ENCODE data around the gene HEPACAM2.

The HEPACAM2 gene

DNA sequence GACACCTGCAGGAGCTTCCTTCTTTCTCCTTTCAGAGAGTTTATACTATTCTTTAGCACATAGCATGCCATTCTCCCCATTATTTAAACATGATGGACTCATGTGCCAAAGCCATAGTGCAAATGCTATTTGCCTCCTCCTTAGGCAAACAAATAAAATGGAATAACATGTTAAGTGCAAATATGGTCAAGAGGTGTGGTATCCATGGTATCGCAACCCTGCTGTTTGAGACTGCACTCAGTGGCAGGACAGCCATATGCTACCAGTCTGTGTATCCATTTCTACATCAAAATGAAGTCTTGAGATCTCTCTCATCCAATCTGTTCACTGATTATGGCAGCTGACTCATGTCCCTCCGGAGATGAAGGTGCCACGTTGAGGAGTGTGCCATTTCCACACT lies 22.8 kb downstream of the HEPACAM2 start:
- 84 to 86% methylated on average over 3 of the region's 3 CpGs for whole genome bisulfite sequencing, 2 experiments
- Histone ChIP-seq H3K36me3 (ENCODE audit: control insufficient read depth, insufficient read depth, low read length) (no peaks in the 10 kb centered on the region), H3K27me3 (ENCODE audit: control insufficient read depth, insufficient read depth, low read length, poor library complexity, severe bottlenecking) (peaks cover 19% of the 10 kb centered on the region), H3K4me1 (ENCODE audit: control insufficient read depth, insufficient read depth, low read length) (no peaks in the 10 kb centered on the region), H3K9me3 (ENCODE audit: control insufficient read depth, low read length) (no peaks in the 10 kb centered on the region), H3K4me3 (ENCODE audit: insufficient read depth, low read depth, low read length) (no peak overlapping the region), H3K27ac (ENCODE audit: insufficient read depth, low read depth, low read length, poor library complexity, severe bottlenecking) (no peak overlapping the region)

DNA sequence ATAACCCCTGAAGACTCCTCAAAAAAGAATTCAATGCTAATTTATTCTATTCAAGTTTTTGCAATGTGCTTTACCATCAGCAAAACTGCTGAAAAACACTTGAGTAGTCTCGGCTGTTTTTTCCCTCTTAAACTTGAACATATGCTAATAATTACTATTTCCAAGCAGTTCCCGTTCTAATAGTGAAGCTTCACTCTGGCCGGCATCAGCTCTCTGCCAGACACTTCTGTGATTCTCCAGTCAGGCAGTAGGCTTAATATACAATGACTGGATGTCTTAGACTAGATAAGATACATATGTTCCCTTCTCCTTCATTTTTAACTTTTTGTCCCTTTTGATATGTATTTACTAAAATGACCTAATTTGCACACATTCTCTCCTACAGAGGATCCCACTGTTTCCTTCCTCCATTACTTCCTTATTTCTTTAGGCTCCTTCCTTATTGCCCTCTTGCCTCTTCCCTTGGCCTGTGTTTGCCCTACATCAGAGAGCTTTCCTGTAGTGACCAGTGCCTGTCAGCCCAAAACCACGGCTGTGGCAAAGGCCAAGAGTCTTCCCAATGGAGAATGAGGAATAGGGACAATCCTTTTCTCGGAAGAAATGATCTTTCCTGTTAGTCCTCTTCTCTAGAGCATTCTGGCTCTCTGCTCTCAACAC lies 23.5 kb downstream of the HEPACAM2 start:
- H3K9me3 ChIP-seq (ENCODE audit: control insufficient read depth, low read length), result no peaks in the 10 kb centered on the region
- no peak overlapping the region for H3K4me3 ChIP-seq (ENCODE audit: insufficient read depth, low read depth, low read length)
- H3K36me3 ChIP-seq (ENCODE audit: control insufficient read depth, insufficient read depth, low read length), result no peaks in the 10 kb centered on the region
- no peaks in the 10 kb centered on the region for H3K4me1 ChIP-seq (ENCODE audit: control insufficient read depth, insufficient read depth, low read length)
- peaks cover 19% of the 10 kb centered on the region for H3K27me3 ChIP-seq (ENCODE audit: control insufficient read depth, insufficient read depth, low read length, poor library complexity, severe bottlenecking)
- WGBS, 2 experiments, result 88 to 90% methylated on average over 5 of the region's 5 CpGs
- no peak overlapping the region for H3K27ac ChIP-seq (ENCODE audit: insufficient read depth, low read depth, low read length, poor library complexity, severe bottlenecking)

DNA sequence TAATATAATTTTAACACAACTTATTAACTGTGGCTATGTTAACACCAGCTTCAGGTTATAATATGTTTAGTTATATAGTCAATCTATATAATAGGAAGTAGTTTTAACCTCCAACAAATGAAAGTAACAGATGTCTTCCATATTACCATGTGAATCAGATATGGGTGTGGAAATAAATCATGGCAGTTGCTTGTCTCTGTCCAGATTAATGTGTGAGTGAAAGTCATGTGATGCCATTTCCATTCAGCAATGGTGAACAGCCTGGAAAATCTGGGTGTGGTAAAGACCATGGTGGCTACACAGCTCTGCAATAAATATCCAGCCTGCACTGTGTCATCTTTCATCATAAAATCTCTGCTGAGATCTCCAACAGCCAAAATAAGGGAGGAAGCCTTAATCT lies 27.8 kb downstream of the HEPACAM2 start:
- Histone ChIP-seq H3K4me3 (ENCODE audit: insufficient read depth, low read depth, low read length) (no peak overlapping the region), H3K4me1 (ENCODE audit: control insufficient read depth, insufficient read depth, low read length) (no peaks in the 10 kb centered on the region), H3K9me3 (ENCODE audit: control insufficient read depth, low read length) (no peaks in the 10 kb centered on the region), H3K27ac (ENCODE audit: insufficient read depth, low read depth, low read length, poor library complexity, severe bottlenecking) (no peak overlapping the region), H3K27me3 (ENCODE audit: control insufficient read depth, insufficient read depth, low read length, poor library complexity, severe bottlenecking) (peaks cover 8% of the 10 kb centered on the region), H3K36me3 (ENCODE audit: control insufficient read depth, insufficient read depth, low read length) (no peaks in the 10 kb centered on the region)

DNA sequence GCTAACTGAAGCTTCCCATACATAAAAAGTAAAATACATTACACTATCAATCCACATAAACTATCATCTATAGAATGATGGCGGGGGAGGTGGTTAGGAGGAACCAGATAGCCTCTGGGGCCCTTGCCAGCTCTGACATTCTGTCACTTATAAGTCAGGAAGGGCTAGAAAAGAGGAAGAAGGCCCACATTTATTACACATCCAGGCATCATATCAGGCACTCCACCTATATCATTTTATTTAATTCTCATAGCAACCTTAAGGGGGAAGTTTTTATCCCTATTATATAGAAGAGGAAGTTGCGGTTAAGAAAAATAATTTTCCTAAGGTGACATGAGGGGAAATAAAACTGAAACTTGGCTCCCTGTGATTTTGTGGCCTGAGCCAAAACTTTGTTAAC lies 29.9 kb downstream of the HEPACAM2 start:
- Histone ChIP-seq H3K4me3 (ENCODE audit: insufficient read depth, low read depth, low read length) (no peak overlapping the region), H3K36me3 (ENCODE audit: control insufficient read depth, insufficient read depth, low read length) (no peaks in the 10 kb centered on the region), H3K27me3 (ENCODE audit: control insufficient read depth, insufficient read depth, low read length, poor library complexity, severe bottlenecking) (peaks cover 13% of the 10 kb centered on the region), H3K27ac (ENCODE audit: insufficient read depth, low read depth, low read length, poor library complexity, severe bottlenecking) (no peak overlapping the region), H3K9me3 (ENCODE audit: control insufficient read depth, low read length) (no peaks in the 10 kb centered on the region), H3K4me1 (ENCODE audit: control insufficient read depth, insufficient read depth, low read length) (no peaks in the 10 kb centered on the region)
- 76% methylated on average over 2 of the region's 2 CpGs; no CpG with 5 or more reads in 1 of the 2 experiments for WGBS, 2 experiments

DNA sequence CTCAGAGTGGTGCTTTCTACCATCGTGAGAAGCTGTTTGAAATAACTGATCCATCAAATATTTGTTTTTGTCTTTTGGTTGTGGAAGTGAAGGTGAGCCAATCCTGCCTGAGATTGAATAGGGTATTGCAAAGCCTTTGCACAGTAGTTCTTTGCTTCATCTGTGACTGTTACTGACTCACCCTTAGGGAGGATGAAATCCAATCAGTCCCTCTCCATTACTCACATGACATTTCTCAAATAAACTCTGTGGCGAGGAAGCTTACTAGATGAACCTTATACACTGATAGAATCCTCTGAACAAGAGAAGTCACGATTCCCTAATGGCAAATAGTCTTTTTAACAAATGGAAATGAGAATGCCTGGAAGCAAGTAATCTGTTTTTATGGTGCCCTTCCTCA lies 31.9 kb downstream of the HEPACAM2 start:
- 77 to 78% methylated on average over 3 of the region's 3 CpGs for WGBS, 2 experiments
- Histone ChIP-seq H3K4me3 (ENCODE audit: insufficient read depth, low read depth, low read length) (no peak overlapping the region), H3K9me3 (ENCODE audit: control insufficient read depth, low read length) (no peaks in the 10 kb centered on the region), H3K36me3 (ENCODE audit: control insufficient read depth, insufficient read depth, low read length) (no peaks in the 10 kb centered on the region), H3K4me1 (ENCODE audit: control insufficient read depth, insufficient read depth, low read length) (no peaks in the 10 kb centered on the region), H3K27me3 (ENCODE audit: control insufficient read depth, insufficient read depth, low read length, poor library complexity, severe bottlenecking) (peaks cover 16% of the 10 kb centered on the region), H3K27ac (ENCODE audit: insufficient read depth, low read depth, low read length, poor library complexity, severe bottlenecking) (no peak overlapping the region)

DNA sequence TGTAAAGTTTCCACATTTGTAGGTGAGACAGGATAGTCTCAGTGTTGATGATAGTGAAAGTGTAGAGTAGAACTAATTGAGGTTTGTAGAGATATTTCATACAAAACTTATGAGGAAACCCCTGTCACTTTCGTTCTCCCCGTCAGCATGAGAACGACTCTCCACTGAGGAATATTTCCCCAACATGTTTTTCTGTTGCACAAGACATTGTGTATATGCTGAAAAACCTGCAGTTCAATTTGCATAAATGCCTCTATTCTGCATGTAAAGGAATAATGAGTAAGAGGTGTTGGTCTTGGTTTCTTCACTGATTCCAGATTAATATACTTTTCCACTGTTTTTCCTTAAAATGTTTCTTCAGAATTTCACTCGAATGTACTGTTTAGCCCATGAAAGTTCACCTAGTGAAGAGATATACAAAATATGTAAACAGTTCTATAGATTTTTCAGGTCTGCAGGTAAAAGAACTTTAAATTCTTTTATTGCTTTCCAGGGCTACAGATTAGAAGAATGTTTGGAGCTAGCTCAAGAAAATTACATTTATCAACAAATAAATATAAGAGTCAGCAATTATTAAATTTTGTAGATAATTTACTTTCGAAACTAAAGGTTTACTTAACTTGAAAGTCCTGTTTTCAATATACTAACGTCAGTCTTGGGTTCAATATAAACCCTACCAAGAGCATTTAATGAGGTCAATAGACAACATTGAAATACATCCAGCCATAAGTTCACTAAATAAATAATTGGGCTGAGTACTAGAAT lies 37.2 kb downstream of the HEPACAM2 start:
- WGBS, 2 experiments, result 80 to 91% methylated on average over 4 to 6 of the region's 6 CpGs
- Histone ChIP-seq H3K27ac (ENCODE audit: insufficient read depth, low read depth, low read length, poor library complexity, severe bottlenecking) (no peak overlapping the region), H3K4me1 (ENCODE audit: control insufficient read depth, insufficient read depth, low read length) (no peaks in the 10 kb centered on the region), H3K36me3 (ENCODE audit: control insufficient read depth, insufficient read depth, low read length) (no peaks in the 10 kb centered on the region), H3K9me3 (ENCODE audit: control insufficient read depth, low read length) (no peaks in the 10 kb centered on the region), H3K4me3 (ENCODE audit: insufficient read depth, low read depth, low read length) (no peak overlapping the region), H3K27me3 (ENCODE audit: control insufficient read depth, insufficient read depth, low read length, poor library complexity, severe bottlenecking) (peaks cover 14% of the 10 kb centered on the region)

DNA sequence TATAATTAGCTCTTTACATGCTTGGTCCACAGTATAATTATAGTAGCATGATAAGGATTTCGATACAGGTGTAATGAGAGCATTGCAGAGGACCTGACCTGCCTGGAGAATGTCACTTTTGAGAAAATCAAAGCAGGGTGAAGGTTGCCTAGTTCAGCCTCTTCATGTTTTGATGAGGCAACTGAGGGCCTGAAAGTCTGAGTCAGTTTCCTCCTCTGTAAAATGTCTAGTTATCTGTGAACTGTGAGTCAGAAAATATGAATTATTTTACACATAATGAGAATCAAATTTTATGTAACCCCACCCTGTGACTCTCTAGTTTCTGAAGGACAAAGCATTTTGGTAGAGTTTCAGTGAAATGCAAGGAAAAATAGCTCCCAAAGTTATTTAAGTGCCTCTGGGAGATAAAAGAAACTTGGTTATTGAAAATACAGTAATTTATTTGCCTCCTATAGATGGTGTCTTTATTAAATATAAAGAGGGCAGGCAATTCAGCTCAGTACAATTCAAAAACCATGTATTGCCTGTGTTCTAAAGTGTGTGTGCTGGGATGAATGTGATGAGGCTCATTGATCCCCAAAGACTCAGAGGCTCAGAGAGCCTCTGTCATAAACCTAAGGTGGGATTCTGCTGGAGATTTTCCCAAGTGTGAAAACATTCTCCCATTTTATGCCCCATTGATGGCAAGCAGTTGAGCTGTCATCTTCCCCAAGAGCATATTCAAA lies 40.8 kb downstream of the HEPACAM2 start:
- H3K36me3 ChIP-seq (ENCODE audit: control insufficient read depth, insufficient read depth, low read length), result no peaks in the 10 kb centered on the region
- no peaks in the 10 kb centered on the region for H3K9me3 ChIP-seq (ENCODE audit: control insufficient read depth, low read length)
- no peak overlapping the region for H3K4me3 ChIP-seq (ENCODE audit: insufficient read depth, low read depth, low read length)
- no peaks in the 10 kb centered on the region for H3K4me1 ChIP-seq (ENCODE audit: control insufficient read depth, insufficient read depth, low read length)
- H3K27ac ChIP-seq (ENCODE audit: insufficient read depth, low read depth, low read length, poor library complexity, severe bottlenecking), result no peak overlapping the region
- 39 to 58% methylated on average over 1 of the region's 1 CpG for WGBS, 2 experiments
- H3K27me3 ChIP-seq (ENCODE audit: control insufficient read depth, insufficient read depth, low read length, poor library complexity, severe bottlenecking), result peaks cover 7% of the 10 kb centered on the region

DNA sequence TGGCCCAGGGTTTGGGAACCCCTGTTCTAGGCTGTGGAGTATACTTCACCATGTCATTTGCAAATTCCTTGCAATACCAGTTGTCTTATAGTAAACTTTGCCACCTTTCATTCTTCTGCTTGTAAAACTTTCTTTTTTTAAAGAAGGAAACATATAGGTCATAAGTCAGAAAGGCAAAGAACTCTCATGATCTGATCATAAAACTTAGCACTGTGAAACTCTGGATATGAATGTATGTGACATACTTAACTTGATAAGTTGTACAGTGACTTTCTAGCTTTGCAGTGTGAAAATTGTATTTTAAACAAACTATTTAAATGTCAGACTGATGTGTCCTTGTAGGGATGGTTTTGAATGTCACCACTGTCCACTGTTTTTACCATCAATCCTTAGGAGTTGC lies 47.1 kb downstream of the HEPACAM2 start:
- Histone ChIP-seq H3K4me1 (ENCODE audit: control insufficient read depth, insufficient read depth, low read length) (no peaks in the 10 kb centered on the region), H3K27me3 (ENCODE audit: control insufficient read depth, insufficient read depth, low read length, poor library complexity, severe bottlenecking) (no peaks in the 10 kb centered on the region)

DNA sequence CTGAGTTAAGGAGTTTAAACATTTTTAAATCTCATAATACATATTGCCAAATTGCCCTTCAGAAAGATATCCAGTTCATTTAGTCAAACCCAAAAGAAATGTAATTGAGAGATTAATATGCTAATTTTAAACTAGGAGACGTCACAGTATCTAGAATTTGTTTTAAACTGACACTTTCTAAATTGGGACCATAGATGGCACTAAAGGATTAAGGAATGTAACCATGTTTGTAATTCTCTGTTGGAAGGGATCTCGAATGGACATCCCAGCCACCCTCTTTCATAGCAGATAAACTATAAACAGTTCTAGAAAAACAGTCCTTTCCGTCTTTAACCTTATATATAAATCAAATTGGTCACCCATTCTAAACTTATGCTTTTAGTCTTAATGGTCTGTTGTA lies 48.1 kb downstream of the HEPACAM2 start:
- H3K4me3 ChIP-seq (ENCODE audit: insufficient read depth, low read depth, low read length), result no peak overlapping the region
- 52 to 74% methylated on average over 3 of the region's 3 CpGs for WGBS, 2 experiments
- no peak overlapping the region for H3K27ac ChIP-seq (ENCODE audit: insufficient read depth, low read depth, low read length, poor library complexity, severe bottlenecking)
- H3K27me3 ChIP-seq (ENCODE audit: control insufficient read depth, insufficient read depth, low read length, poor library complexity, severe bottlenecking), result no peaks in the 10 kb centered on the region
- H3K4me1 ChIP-seq (ENCODE audit: control insufficient read depth, insufficient read depth, low read length), result no peaks in the 10 kb centered on the region
- no peaks in the 10 kb centered on the region for H3K36me3 ChIP-seq (ENCODE audit: control insufficient read depth, insufficient read depth, low read length)
- H3K9me3 ChIP-seq (ENCODE audit: control insufficient read depth, low read length), result no peaks in the 10 kb centered on the region

More for the DNA sequence above, 47.1 kb downstream of the HEPACAM2 start:
- no peaks in the 10 kb centered on the region for H3K9me3 ChIP-seq (ENCODE audit: control insufficient read depth, low read length)
- no peak overlapping the region for H3K4me3 ChIP-seq (ENCODE audit: insufficient read depth, low read depth, low read length)
- H3K36me3 ChIP-seq (ENCODE audit: control insufficient read depth, insufficient read depth, low read length), result no peaks in the 10 kb centered on the region
- H3K27ac ChIP-seq (ENCODE audit: insufficient read depth, low read depth, low read length, poor library complexity, severe bottlenecking), result no peak overlapping the region

DNA sequence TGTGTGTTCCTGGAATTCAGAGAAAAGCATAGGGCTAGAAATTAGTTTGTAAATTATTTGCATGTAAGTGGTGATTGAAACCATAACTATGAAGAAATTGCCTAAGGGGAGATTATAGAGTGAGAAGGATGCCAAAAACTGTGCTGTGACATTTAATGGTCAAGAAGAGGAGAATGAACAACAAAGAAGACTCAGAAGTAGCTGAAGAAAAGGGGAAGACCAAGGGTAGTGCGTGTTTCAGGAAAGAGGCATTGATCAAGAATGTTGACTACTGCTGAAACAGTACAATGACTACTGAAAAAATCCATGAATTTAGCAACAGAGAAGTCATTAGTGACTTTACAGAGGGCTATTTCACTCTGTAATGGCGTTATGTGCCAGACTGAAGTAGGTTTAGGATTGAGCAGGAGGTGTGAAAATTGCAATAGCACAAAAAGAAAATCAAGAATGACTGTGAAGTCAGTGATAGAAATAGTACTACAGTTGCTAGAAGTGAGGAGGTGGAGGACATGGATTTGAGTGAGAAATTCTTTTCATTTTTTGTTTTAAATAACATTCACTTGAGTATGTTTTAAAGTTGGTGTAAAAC lies 49.2 kb downstream of the HEPACAM2 start:
- Histone ChIP-seq H3K36me3 (ENCODE audit: control insufficient read depth, insufficient read depth, low read length) (no peaks in the 10 kb centered on the region), H3K27ac (ENCODE audit: insufficient read depth, low read depth, low read length, poor library complexity, severe bottlenecking) (no peak overlapping the region), H3K4me3 (ENCODE audit: insufficient read depth, low read depth, low read length) (no peak overlapping the region), H3K4me1 (ENCODE audit: control insufficient read depth, insufficient read depth, low read length) (no peaks in the 10 kb centered on the region), H3K9me3 (ENCODE audit: control insufficient read depth, low read length) (no peaks in the 10 kb centered on the region), H3K27me3 (ENCODE audit: control insufficient read depth, insufficient read depth, low read length, poor library complexity, severe bottlenecking) (no peaks in the 10 kb centered on the region)
- 79 to 81% methylated on average over 2 of the region's 2 CpGs for WGBS, 2 experiments

Data from ectodermal cell (in vitro differentiated cells).